Tibial nerve (tissue), 4 donors: ENCODE data around the gene ST6GALNAC5.

Experiments used
- EP300 ChIP-seq, 2 donors: sonication (generic); formaldehyde crosslinking; IDR thresholded peaks; one replicate each; pipeline ENCODE4 v1.6.1; 2017; ENCODE audit warnings: antibody characterized with exemption in 2 of 2, mild to moderate bottlenecking in 1 of 2
- POLR2A ChIP-seq, 2 donors: fragments of 450-650 bp; IDR thresholded peaks; one replicate each; pipeline ENCODE4 v1.6.1; 2017; ENCODE audit warnings: antibody characterized with exemption in 2 of 2, mild to moderate bottlenecking in 2 of 2, moderate library complexity in 2 of 2
- TF ChIP-seq, protein P1 (sequence below), 5 experiments: fragments of 200-600 bp in 3 of 5; fragments of 450-650 bp in 2 of 5; sonication (generic) in 3 of 5; IDR thresholded peaks; one replicate each; pipeline ENCODE4 v1.5.1; 2016 to 2019; ENCODE audit warnings: antibody characterized with exemption in 5 of 5, mild to moderate bottlenecking in 3 of 5, moderate library complexity in 2 of 5

GRCh38 chr1:76957961-76958360, 90.7 kb downstream of the ST6GALNAC5 start:
- no peak for TF ChIP-seq EP300 (IDR thresholded peaks at IDR 0.05)
- TF ChIP-seq, protein P1, sequence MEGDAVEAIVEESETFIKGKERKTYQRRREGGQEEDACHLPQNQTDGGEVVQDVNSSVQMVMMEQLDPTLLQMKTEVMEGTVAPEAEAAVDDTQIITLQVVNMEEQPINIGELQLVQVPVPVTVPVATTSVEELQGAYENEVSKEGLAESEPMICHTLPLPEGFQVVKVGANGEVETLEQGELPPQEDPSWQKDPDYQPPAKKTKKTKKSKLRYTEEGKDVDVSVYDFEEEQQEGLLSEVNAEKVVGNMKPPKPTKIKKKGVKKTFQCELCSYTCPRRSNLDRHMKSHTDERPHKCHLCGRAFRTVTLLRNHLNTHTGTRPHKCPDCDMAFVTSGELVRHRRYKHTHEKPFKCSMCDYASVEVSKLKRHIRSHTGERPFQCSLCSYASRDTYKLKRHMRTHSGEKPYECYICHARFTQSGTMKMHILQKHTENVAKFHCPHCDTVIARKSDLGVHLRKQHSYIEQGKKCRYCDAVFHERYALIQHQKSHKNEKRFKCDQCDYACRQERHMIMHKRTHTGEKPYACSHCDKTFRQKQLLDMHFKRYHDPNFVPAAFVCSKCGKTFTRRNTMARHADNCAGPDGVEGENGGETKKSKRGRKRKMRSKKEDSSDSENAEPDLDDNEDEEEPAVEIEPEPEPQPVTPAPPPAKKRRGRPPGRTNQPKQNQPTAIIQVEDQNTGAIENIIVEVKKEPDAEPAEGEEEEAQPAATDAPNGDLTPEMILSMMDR (IDR thresholded peaks at IDR 0.05): no peak
- no peak for TF ChIP-seq POLR2A (IDR thresholded peaks at IDR 0.05)
